Stimulated activated CD4-positive, alpha-beta T cell treated with anti-CD3 and anti-CD28 coated beads, Interleukin-4, amount 100 ng/mL, for 24 hours (primary cell): Measurements from ENCODE around the gene PEX14.
A peak's percentile ranks its signal among the peaks of the same experiment; 100 is the strongest.
"Not testable (repeated sequence)": the region's sequence is repeated elsewhere in the genome, so short reads cannot be mapped to it uniquely, and the experiment has no call there.

Experiments used
- DNase-seq: peaks from one replicate; pipeline ENCODE4 v3.0.0-alpha.2; 2020

Gene PEX14

GRCh38 chr1:10450836-10451235 lies 23.9 kb upstream of the PEX14 start:
- no peak for DNase-seq

GRCh38 chr1:10451287-10451686 lies 23.5 kb upstream of the PEX14 start:
- DNase-seq, result no peak

GRCh38 chr1:10456048-10456447 lies 18.7 kb upstream of the PEX14 start:
- no peak for DNase-seq

- no peak for DNase-seq
These were observed 18.1 kb upstream of the PEX14 start for GRCh38 chr1:10456661-10457060.

GRCh38 chr1:10457462-10457861 lies 17.3 kb upstream of the PEX14 start:
- DNase-seq, result not testable (repeated sequence)

- DNase-seq, result no peak
These were observed 16.9 kb upstream of the PEX14 start for GRCh38 chr1:10457875-10458274.

GRCh38 chr1:10459184-10459583 lies 15.6 kb upstream of the PEX14 start:
- no peak for DNase-seq

- DNase-seq, result no peak
These were observed 7.7 kb upstream of the PEX14 start for GRCh38 chr1:10467078-10467477.

- no peak for DNase-seq
These were observed 4.7 kb upstream of the PEX14 start for GRCh38 chr1:10470043-10470442.

GRCh38 chr1:10471411-10472219 lies 3.1 kb upstream of the PEX14 start:
- no peak for DNase-seq

GRCh38 chr1:10472220-10473144 lies 2.3 kb upstream of the PEX14 start, which contains the start of gene DFFA:
DFFA (minus strand) TSS chr1:10472529; CDS start chr1:10472458, 71 bp downstream.
- DNase-seq, result peak; percentile 94

- no peak for DNase-seq
These were observed 1.5 kb upstream of the PEX14 start for GRCh38 chr1:10473145-10473765.

GRCh38 chr1:10474309-10474612 lies 489 bp upstream of the PEX14 start:
- not testable (repeated sequence) for DNase-seq

- DNase-seq, result no peak
These were observed 760 bp downstream of the PEX14 start for GRCh38 chr1:10475510-10475909.

- DNase-seq, result no peak
These were observed 4.5 kb downstream of the PEX14 start for GRCh38 chr1:10479296-10479695.

- DNase-seq, result no peak
These were observed 5.9 kb downstream of the PEX14 start for GRCh38 chr1:10480614-10481013.

- DNase-seq, result no peak
These were observed 9.8 kb downstream of the PEX14 start for GRCh38 chr1:10484521-10484920.

- no peak for DNase-seq
These were observed 14.7 kb downstream of the PEX14 start for GRCh38 chr1:10489291-10490055.

- DNase-seq, result no peak
These were observed 15.7 kb downstream of the PEX14 start for GRCh38 chr1:10490286-10490970.

GRCh38 chr1:10494418-10494753 lies 19.6 kb downstream of the PEX14 start:
- no peak for DNase-seq

- DNase-seq, result peak; percentile 82
These were observed 20.2 kb downstream of the PEX14 start for GRCh38 chr1:10494754-10495474.

GRCh38 chr1:10495475-10495817 lies 20.7 kb downstream of the PEX14 start:
- DNase-seq, result no peak
